GM23338 (cell line): ENCODE results near the gene HMCN2.

Experiments used
- CREB1 ChIP-seq: fragments of 250-450 bp; sonication (Bioruptor Pico); IDR thresholded peaks from 2 replicates; pipeline ENCODE4 v1.5.0; 2020; ENCODE audit warnings: low read depth, mild to moderate bottlenecking, moderate library complexity
- EZH2 ChIP-seq: fragments of 200-600 bp; sonication (generic); IDR thresholded peaks from one replicate; pipeline ENCODE4 v1.8.0; 2017; ENCODE audit warnings: antibody characterized with exemption, mild to moderate bottlenecking, low read depth; ENCODE audit not compliant: unreplicated experiment
- EZH2phosphoT487 ChIP-seq: fragments of 200-600 bp; sonication (generic); IDR thresholded peaks from one replicate; pipeline ENCODE4 v1.8.1; 2018; ENCODE audit warnings: antibody characterized with exemption; ENCODE audit not compliant: unreplicated experiment
- JUNB ChIP-seq: IDR thresholded peaks from one replicate; pipeline ENCODE4 v1.6.1; 2016; ENCODE audit warnings: antibody characterized with exemption; ENCODE audit not compliant: unreplicated experiment
- POLR2AphosphoS5 ChIP-seq: IDR thresholded peaks from 2 replicates; pipeline ENCODE4 v1.6.1; 2016; ENCODE audit warnings: antibody characterized with exemption, low read depth
- STAT1 ChIP-seq: IDR thresholded peaks from one replicate; pipeline ENCODE4 v1.6.1; 2016; ENCODE audit warnings: antibody characterized with exemption; ENCODE audit not compliant: unreplicated experiment
- ZNF114 ChIP-seq: fragments of 250-450 bp; sonication (Bioruptor Pico); IDR thresholded peaks from 2 replicates; pipeline ENCODE4 v1.5.0; 2020; ENCODE audit warnings: mild to moderate bottlenecking, moderate library complexity
- TF ChIP-seq, protein P1 (sequence below): IDR thresholded peaks from one replicate; pipeline ENCODE4 v1.6.1; 2018; ENCODE audit warnings: antibody characterized with exemption; ENCODE audit not compliant: unreplicated experiment
- TF ChIP-seq, protein P2 (sequence below), 2 experiments: fragments of 200-600 bp in 1 of 2; sonication (generic) in 1 of 2; conservative IDR thresholded peaks; 2 replicates each; pipeline versions ENCODE4 v1.5.1 to v1.6.1; 2016 to 2017; ENCODE audit warnings: antibody characterized with exemption in 2 of 2, low read depth in 2 of 2, mild to moderate bottlenecking in 2 of 2, moderate library complexity in 1 of 2
- TF ChIP-seq, protein P3 (sequence below): IDR thresholded peaks from 2 replicates; pipeline ENCODE4 v1.6.1; 2016; ENCODE audit warnings: antibody characterized with exemption
- TF ChIP-seq, protein P4 (sequence below): fragments of 250-450 bp; sonication (Bioruptor Pico); IDR thresholded peaks from 2 replicates; pipeline ENCODE4 v1.5.0; 2020; ENCODE audit warnings: mild to moderate bottlenecking, moderate library complexity

DNA sequence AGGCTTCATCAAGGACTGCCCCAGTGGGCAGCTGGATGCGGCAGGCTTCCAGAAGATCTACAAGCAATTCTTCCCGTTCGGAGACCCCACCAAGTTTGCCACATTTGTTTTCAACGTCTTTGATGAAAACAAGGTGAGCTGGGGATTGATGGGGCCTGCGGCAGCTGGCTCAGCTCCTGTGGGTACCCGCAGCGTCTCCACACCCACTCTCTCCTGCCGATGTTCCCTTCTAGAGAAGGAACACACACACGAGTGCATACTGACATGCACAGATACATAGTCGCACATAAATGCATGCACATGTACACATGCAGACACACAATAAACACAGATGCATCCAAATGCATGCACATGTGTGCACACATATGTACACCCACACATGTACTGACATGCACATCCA lies 47.7 kb upstream of the HMCN2 start:
- TF ChIP-seq, protein P1, sequence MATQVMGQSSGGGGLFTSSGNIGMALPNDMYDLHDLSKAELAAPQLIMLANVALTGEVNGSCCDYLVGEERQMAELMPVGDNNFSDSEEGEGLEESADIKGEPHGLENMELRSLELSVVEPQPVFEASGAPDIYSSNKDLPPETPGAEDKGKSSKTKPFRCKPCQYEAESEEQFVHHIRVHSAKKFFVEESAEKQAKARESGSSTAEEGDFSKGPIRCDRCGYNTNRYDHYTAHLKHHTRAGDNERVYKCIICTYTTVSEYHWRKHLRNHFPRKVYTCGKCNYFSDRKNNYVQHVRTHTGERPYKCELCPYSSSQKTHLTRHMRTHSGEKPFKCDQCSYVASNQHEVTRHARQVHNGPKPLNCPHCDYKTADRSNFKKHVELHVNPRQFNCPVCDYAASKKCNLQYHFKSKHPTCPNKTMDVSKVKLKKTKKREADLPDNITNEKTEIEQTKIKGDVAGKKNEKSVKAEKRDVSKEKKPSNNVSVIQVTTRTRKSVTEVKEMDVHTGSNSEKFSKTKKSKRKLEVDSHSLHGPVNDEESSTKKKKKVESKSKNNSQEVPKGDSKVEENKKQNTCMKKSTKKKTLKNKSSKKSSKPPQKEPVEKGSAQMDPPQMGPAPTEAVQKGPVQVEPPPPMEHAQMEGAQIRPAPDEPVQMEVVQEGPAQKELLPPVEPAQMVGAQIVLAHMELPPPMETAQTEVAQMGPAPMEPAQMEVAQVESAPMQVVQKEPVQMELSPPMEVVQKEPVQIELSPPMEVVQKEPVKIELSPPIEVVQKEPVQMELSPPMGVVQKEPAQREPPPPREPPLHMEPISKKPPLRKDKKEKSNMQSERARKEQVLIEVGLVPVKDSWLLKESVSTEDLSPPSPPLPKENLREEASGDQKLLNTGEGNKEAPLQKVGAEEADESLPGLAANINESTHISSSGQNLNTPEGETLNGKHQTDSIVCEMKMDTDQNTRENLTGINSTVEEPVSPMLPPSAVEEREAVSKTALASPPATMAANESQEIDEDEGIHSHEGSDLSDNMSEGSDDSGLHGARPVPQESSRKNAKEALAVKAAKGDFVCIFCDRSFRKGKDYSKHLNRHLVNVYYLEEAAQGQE: no peak
- TF ChIP-seq EZH2phosphoT487 (no peak), JUNB (no peak), POLR2AphosphoS5 (no peak), STAT1 (no peak), EZH2 (no peak), CREB1 (no peak), ZNF114 (CRISPR knock-in tag) (no peak)
- TF ChIP-seq, protein P2, sequence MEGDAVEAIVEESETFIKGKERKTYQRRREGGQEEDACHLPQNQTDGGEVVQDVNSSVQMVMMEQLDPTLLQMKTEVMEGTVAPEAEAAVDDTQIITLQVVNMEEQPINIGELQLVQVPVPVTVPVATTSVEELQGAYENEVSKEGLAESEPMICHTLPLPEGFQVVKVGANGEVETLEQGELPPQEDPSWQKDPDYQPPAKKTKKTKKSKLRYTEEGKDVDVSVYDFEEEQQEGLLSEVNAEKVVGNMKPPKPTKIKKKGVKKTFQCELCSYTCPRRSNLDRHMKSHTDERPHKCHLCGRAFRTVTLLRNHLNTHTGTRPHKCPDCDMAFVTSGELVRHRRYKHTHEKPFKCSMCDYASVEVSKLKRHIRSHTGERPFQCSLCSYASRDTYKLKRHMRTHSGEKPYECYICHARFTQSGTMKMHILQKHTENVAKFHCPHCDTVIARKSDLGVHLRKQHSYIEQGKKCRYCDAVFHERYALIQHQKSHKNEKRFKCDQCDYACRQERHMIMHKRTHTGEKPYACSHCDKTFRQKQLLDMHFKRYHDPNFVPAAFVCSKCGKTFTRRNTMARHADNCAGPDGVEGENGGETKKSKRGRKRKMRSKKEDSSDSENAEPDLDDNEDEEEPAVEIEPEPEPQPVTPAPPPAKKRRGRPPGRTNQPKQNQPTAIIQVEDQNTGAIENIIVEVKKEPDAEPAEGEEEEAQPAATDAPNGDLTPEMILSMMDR (conservative IDR thresholded peaks at IDR 0.05; ENCODE audit: low read depth in 2 of 2): no peak
- TF ChIP-seq, protein P3, sequence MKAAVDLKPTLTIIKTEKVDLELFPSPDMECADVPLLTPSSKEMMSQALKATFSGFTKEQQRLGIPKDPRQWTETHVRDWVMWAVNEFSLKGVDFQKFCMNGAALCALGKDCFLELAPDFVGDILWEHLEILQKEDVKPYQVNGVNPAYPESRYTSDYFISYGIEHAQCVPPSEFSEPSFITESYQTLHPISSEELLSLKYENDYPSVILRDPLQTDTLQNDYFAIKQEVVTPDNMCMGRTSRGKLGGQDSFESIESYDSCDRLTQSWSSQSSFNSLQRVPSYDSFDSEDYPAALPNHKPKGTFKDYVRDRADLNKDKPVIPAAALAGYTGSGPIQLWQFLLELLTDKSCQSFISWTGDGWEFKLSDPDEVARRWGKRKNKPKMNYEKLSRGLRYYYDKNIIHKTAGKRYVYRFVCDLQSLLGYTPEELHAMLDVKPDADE: no peak
- TF ChIP-seq, protein P4, sequence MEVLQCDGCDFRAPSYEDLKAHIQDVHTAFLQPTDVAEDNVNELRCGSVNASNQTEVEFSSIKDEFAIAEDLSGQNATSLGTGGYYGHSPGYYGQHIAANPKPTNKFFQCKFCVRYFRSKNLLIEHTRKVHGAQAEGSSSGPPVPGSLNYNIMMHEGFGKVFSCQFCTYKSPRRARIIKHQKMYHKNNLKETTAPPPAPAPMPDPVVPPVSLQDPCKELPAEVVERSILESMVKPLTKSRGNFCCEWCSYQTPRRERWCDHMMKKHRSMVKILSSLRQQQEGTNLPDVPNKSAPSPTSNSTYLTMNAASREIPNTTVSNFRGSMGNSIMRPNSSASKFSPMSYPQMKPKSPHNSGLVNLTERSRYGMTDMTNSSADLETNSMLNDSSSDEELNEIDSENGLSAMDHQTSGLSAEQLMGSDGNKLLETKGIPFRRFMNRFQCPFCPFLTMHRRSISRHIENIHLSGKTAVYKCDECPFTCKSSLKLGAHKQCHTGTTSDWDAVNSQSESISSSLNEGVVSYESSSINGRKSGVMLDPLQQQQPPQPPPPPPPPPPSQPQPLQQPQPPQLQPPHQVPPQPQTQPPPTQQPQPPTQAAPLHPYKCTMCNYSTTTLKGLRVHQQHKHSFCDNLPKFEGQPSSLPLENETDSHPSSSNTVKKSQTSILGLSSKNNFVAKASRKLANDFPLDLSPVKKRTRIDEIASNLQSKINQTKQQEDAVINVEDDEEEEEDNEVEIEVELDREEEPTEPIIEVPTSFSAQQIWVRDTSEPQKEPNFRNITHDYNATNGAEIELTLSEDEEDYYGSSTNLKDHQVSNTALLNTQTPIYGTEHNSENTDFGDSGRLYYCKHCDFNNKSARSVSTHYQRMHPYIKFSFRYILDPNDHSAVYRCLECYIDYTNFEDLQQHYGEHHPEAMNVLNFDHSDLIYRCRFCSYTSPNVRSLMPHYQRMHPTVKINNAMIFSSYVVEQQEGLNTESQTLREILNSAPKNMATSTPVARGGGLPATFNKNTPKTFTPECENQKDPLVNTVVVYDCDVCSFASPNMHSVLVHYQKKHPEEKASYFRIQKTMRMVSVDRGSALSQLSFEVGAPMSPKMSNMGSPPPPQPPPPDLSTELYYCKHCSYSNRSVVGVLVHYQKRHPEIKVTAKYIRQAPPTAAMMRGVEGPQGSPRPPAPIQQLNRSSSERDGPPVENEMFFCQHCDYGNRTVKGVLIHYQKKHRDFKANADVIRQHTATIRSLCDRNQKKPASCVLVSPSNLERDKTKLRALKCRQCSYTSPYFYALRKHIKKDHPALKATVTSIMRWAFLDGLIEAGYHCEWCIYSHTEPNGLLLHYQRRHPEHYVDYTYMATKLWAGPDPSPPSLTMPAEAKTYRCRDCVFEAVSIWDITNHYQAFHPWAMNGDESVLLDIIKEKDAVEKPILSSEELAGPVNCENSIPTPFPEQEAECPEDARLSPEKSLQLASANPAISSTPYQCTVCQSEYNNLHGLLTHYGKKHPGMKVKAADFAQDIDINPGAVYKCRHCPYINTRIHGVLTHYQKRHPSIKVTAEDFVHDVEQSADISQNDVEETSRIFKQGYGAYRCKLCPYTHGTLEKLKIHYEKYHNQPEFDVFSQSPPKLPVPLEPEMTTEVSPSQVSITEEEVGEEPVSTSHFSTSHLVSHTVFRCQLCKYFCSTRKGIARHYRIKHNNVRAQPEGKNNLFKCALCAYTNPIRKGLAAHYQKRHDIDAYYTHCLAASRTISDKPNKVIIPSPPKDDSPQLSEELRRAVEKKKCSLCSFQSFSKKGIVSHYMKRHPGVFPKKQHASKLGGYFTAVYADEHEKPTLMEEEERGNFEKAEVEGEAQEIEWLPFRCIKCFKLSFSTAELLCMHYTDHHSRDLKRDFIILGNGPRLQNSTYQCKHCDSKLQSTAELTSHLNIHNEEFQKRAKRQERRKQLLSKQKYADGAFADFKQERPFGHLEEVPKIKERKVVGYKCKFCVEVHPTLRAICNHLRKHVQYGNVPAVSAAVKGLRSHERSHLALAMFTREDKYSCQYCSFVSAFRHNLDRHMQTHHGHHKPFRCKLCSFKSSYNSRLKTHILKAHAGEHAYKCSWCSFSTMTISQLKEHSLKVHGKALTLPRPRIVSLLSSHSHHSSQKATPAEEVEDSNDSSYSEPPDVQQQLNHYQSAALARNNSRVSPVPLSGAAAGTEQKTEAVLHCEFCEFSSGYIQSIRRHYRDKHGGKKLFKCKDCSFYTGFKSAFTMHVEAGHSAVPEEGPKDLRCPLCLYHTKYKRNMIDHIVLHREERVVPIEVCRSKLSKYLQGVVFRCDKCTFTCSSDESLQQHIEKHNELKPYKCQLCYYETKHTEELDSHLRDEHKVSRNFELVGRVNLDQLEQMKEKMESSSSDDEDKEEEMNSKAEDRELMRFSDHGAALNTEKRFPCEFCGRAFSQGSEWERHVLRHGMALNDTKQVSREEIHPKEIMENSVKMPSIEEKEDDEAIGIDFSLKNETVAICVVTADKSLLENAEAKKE: no peak
